ENCODE data around the gene NGLY1. TPM values are rescaled to one million over a fixed set of nuclear protein-coding genes. Genes with fewer than 3 reads are reported as not detected.
A peak's percentile ranks its signal among the peaks of the same experiment; 100 is the strongest.

Gene NGLY1
- total RNA-seq, 6 experiments from 2014 or later: 20.8 to 53.1 (median 21.4) TPM

DNA sequence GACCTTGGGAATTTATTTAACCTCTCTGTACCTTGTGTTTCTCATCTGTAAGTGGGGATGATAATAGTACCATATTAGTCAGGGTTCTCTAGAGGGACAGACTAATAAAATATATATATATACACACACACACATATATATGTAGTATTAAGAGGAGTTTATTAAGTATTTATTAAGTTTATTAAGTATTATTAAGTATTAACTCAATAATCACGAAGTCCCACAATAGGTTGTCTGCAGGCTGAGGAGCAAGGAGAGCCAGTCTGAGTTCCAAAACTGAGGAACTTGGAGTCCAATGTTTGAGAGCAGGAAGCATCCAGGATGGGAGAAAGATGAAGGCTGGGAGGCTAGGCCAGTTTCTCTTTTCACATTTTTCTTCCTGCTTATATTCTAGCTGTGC lies 21.4 kb upstream of the NGLY1 start:
- Histone ChIP-seq H3K4me1 (no peaks in the 10 kb centered on the region), H3K36me3 (no peaks in the 10 kb centered on the region), H3K27me3 (no peaks in the 10 kb centered on the region), H3K27ac (no peak overlapping the region), H3K9me3 (no peaks in the 10 kb centered on the region), H3K4me3 (no peak overlapping the region)
- no peak for TF ChIP-seq POLR2A (IDR thresholded peaks at IDR 0.05)
- TF ChIP-seq, protein P1, sequence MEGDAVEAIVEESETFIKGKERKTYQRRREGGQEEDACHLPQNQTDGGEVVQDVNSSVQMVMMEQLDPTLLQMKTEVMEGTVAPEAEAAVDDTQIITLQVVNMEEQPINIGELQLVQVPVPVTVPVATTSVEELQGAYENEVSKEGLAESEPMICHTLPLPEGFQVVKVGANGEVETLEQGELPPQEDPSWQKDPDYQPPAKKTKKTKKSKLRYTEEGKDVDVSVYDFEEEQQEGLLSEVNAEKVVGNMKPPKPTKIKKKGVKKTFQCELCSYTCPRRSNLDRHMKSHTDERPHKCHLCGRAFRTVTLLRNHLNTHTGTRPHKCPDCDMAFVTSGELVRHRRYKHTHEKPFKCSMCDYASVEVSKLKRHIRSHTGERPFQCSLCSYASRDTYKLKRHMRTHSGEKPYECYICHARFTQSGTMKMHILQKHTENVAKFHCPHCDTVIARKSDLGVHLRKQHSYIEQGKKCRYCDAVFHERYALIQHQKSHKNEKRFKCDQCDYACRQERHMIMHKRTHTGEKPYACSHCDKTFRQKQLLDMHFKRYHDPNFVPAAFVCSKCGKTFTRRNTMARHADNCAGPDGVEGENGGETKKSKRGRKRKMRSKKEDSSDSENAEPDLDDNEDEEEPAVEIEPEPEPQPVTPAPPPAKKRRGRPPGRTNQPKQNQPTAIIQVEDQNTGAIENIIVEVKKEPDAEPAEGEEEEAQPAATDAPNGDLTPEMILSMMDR (IDR thresholded peaks at IDR 0.05): no peak
- ATAC-seq: no peak
- intact Hi-C loops (cut with DNase I): no loop called here
- 80% methylated on average over 1 of the region's 1 CpG for WGBS (ENCODE audit: insufficient coverage, low coverage, low lambda C conversion rate, missing lambda C conversion rate)
- DNase-seq: no peak

DNA sequence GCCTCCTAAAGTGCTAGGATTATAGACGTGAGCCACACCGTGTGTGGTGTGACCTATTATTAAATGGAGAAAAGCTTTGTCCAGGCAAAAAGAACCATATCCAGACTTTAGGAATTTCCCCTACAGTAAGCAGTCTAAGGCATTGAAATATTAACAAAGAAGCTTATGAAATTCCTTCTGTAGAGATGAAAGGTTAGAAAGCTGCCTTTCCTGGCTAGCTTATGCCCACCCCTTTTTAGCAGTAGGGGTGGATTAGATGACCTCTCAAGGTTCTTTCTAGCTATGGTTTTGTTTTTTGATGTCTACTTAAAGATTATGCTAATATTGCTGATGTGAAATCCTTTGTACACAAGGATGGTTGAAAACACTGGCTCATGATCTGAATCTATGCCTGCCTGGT lies 20.6 kb upstream of the NGLY1 start:
- DNase-seq (no peak), ATAC-seq (no peak)
- intact Hi-C loops (cut with DNase I): no loop called here
- Histone ChIP-seq H3K27ac (no peak overlapping the region), H3K4me3 (no peak overlapping the region), H3K9me3 (no peaks in the 10 kb centered on the region), H3K4me1 (no peaks in the 10 kb centered on the region), H3K27me3 (no peaks in the 10 kb centered on the region), H3K36me3 (no peaks in the 10 kb centered on the region)
- TF ChIP-seq, protein P1 (IDR thresholded peaks at IDR 0.05): no peak
- no peak for TF ChIP-seq POLR2A (IDR thresholded peaks at IDR 0.05)
- 83% methylated on average over 2 of the region's 2 CpGs for WGBS (ENCODE audit: insufficient coverage, low coverage, low lambda C conversion rate, missing lambda C conversion rate)

DNA sequence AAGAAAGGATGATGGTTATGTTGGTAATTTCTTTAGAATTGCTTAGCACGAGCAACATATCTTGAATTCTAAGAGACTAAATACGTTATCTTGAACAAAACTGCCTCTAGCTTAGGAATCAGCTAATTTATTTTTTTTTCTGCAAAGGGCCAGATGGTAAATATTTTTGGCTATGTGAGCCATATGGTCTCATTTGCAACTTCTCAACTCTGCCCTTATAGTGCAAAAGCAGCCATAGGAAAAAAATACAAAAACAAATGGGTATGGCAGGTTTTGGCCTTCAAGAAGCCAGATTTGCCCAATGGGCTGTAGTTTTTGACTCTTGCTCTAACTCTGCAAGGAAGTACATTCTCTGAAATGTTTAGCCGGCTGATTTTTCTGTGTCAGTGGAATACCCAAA lies 18.5 kb upstream of the NGLY1 start:
- WGBS (ENCODE audit: insufficient coverage, low coverage, low lambda C conversion rate, missing lambda C conversion rate): 82% methylated on average over 3 of the region's 3 CpGs
- no peak overlapping the region for H3K27ac ChIP-seq
- no peaks in the 10 kb centered on the region for H3K9me3 ChIP-seq
- intact Hi-C loops (cut with DNase I): no loop called here
- ATAC-seq (no peak), DNase-seq (no peak)
- H3K27me3 ChIP-seq: no peaks in the 10 kb centered on the region
- no peaks in the 10 kb centered on the region for H3K36me3 ChIP-seq
- no peak overlapping the region for H3K4me3 ChIP-seq
- no peaks in the 10 kb centered on the region for H3K4me1 ChIP-seq
- TF ChIP-seq, protein P1 (IDR thresholded peaks at IDR 0.05): no peak
- no peak for TF ChIP-seq POLR2A (IDR thresholded peaks at IDR 0.05)

DNA sequence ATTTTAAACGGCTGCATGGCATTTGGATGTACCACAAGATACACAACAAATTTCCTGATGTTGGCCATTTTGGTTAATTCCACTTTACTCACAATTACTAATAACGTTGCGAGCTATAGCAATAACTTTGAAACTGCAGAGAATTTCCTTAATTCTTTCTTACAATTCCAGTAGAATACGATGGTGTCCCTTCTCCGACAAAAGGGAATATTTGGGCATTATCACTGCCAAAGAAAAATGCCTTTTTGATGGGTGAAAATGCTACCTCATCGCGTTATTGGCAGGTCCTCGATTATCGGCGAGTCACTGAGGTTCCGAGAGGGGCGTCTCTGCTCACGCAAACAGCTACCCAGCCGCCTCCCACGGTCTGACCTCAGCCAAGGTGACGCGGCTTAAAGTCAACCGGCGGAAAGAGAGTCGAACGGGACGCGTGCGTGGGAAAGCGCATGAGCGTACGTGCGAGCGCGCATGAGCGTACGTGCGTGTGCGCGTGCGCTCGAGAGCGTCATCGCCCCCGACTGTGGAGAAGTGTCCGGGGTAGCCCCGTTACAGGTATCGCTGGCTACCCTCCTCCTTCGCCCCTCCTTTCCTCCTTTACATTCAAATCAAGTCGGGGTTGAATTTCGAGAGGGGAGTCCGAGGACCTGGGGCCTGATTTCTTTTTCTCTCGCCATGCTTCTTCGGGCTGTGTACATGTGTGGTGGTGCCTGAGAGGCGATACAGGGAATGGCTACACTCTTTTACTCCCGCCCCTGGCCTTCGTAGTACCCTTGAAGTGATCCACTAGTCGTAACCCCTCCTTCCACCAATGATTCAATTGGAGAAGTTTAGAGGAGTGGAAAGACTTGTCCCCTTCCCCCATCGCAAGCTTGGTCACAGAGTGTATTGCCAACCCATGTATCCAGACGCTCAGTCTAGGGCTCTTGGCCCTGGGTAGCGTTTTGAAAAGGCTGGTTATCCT lies 6.6 kb upstream of the NGLY1 start, which contains the start of gene OXSM:
Gene OXSM (plus strand): TSS at position 495 of the 961 bp plus-strand sequence. CDS start 931 bp downstream, outside the sequence.
- under 1% methylated on average over 27 of the region's 56 CpGs for WGBS (ENCODE audit: insufficient coverage, low coverage, low lambda C conversion rate, missing lambda C conversion rate)
- intact Hi-C loops (cut with DNase I): no loop called here
- Histone ChIP-seq H3K4me3 (peak within 1 kb of the TSS; percentile 65 to 76 (median 68)), H3K4me1 (peaks cover 0 to 17% (median 3%) of the 10 kb centered on the region in 4 donors), H3K36me3 (peaks cover 0 to 11% (median 0%) of the 10 kb centered on the region in 4 donors), H3K9me3 (no peaks in the 10 kb centered on the region), H3K27ac (peak within 1 kb of the TSS; percentile 76 to 94 (median 80)), H3K27me3 (no peaks in the 10 kb centered on the region)
- peak; percentile 95 to 100 (median 98) for ATAC-seq
- TF ChIP-seq, protein P1 (IDR thresholded peaks at IDR 0.05): peak in 1 of 4 donors; percentile 3
- TF ChIP-seq POLR2A (IDR thresholded peaks at IDR 0.05): peak; percentile 81
- peak; percentile 95 for DNase-seq
